Measurements from ENCODE around the gene RFPL2.

The RFPL2 gene

DNA sequence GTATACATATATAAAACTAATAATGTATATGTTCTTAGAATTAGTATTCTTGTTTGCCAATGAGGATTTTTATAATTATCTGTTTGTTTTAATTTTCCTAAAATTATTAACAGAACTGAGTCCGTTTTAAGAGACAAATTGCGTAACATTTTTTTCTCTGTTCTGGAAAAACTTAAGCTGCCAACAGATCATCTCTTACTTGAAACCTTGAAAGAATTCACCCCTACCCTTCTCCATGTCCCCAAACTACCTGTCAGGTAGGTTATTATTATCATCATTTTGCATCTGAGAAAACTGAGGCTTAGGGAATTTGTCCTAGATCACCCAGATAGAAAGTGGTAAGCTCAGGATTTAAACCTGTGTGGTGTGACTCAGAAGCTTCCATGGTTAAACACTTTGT, 35.6 kb upstream of the RFPL2 start:
- H3K4me3 ChIP-seq (ENCODE audit: low read depth, low read length) = no peak overlapping the region
- DNase-seq (ENCODE audit: low read depth) = no peak
- TF ChIP-seq, protein P1, sequence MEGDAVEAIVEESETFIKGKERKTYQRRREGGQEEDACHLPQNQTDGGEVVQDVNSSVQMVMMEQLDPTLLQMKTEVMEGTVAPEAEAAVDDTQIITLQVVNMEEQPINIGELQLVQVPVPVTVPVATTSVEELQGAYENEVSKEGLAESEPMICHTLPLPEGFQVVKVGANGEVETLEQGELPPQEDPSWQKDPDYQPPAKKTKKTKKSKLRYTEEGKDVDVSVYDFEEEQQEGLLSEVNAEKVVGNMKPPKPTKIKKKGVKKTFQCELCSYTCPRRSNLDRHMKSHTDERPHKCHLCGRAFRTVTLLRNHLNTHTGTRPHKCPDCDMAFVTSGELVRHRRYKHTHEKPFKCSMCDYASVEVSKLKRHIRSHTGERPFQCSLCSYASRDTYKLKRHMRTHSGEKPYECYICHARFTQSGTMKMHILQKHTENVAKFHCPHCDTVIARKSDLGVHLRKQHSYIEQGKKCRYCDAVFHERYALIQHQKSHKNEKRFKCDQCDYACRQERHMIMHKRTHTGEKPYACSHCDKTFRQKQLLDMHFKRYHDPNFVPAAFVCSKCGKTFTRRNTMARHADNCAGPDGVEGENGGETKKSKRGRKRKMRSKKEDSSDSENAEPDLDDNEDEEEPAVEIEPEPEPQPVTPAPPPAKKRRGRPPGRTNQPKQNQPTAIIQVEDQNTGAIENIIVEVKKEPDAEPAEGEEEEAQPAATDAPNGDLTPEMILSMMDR (IDR thresholded peaks at IDR 0.05; ENCODE audit: low read depth, low read length, missing control alignments) = no peak

DNA sequence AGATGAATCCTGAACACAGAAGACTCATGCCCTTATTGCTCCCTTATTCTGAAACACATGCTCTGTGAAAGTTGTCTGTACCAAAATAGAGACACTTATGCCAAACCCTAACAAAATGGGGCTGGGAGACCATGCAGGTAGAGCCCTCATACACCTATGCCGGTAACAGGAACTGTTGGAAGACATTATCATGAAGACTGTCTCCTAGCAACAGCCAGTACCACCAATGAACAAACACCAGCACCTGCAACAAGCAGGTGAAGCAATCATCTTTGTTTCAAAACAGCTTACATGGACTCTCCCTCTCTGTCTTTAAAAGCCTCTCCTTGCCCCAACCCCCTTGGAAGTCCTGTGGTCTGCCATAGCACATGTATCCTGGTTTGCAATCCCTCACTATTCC, 33.0 kb upstream of the RFPL2 start:
- DNase-seq (ENCODE audit: low read depth) = no peak

DNA sequence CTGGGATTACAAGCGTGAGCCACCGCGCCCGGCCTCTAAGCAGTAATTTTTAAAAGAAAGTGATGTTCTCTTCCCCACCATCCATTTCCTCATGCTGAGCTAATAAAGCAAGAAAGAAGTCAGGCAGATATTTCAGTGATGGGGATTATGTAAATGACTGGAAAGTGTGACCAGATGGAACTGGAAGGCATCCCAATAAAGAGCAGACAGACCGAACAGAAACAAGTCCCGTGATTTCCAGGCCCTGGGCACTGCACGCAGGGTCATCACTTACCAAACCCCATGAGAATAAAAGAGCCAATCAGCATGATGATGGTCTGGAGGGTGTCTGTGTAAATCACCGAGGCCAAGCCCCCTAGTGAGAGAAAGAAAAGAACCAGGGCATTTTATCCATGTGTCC, 32.1 kb upstream of the RFPL2 start:
- TF ChIP-seq, protein P1 (IDR thresholded peaks at IDR 0.05; ENCODE audit: low read depth, low read length, missing control alignments) = no peak
- no peak for DNase-seq (ENCODE audit: low read depth)
- no peak overlapping the region for H3K4me3 ChIP-seq (ENCODE audit: low read depth, low read length)

More for the DNA sequence above, 33.0 kb upstream of the RFPL2 start:
- TF ChIP-seq, protein P1 (IDR thresholded peaks at IDR 0.05; ENCODE audit: low read depth, low read length, missing control alignments) = no peak
- H3K4me3 ChIP-seq (ENCODE audit: low read depth, low read length) = no peak overlapping the region

DNA sequence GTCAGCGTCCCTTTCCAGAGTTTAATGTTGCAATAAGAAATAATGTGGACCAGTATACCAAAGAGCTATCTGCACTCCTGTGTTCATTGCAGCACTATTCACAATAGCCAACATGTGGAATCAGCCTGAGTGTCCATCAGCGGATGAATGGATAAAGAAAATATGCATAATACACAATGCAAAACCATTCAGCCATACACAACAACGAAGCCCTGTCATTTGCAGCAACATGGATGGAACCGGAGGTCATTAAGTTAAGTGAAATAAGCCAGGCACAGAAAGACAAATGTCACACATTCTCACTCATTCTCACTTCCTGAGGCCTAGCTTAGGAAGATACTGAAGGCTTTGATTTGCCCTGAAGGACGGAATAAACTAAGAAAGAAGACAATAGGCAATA, 28.2 kb upstream of the RFPL2 start:
- no peak for DNase-seq (ENCODE audit: low read depth)
- TF ChIP-seq, protein P1 (IDR thresholded peaks at IDR 0.05; ENCODE audit: low read depth, low read length, missing control alignments) = no peak
- H3K4me3 ChIP-seq (ENCODE audit: low read depth, low read length) = no peak overlapping the region

DNA sequence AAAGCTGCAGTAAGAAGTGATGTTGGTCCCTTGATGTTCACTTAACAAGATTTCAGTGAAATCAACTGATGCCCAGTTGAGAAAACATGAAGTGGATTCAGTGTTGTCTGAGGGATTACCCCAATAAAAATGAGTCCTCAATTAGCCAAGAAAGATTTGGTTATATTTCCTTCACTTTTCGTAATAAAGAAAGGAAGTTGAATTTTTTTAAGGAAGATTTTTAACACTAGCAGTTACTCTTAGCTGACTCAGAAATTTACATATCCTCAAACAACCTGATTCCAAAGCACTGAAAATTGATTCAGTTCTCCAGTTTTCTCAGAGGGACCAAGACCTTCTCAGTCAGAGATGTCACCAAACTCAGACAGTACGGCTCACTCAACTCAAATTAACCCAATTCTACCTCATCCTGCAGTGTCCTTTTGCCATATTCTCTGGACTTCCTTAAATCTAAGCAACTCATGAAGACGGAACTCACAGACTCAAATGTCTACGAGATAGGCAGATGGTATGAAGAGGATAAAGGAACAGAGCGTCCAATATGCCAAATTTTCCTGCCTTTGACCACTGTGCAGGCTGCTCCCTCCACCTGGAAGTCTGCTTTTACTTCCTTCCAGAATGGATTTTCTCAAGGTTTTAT, 27.4 kb upstream of the RFPL2 start:
- no peak for DNase-seq (ENCODE audit: low read depth)
- no peak overlapping the region for H3K4me3 ChIP-seq (ENCODE audit: low read depth, low read length)
- TF ChIP-seq, protein P1 (IDR thresholded peaks at IDR 0.05; ENCODE audit: low read depth, low read length, missing control alignments) = no peak

DNA sequence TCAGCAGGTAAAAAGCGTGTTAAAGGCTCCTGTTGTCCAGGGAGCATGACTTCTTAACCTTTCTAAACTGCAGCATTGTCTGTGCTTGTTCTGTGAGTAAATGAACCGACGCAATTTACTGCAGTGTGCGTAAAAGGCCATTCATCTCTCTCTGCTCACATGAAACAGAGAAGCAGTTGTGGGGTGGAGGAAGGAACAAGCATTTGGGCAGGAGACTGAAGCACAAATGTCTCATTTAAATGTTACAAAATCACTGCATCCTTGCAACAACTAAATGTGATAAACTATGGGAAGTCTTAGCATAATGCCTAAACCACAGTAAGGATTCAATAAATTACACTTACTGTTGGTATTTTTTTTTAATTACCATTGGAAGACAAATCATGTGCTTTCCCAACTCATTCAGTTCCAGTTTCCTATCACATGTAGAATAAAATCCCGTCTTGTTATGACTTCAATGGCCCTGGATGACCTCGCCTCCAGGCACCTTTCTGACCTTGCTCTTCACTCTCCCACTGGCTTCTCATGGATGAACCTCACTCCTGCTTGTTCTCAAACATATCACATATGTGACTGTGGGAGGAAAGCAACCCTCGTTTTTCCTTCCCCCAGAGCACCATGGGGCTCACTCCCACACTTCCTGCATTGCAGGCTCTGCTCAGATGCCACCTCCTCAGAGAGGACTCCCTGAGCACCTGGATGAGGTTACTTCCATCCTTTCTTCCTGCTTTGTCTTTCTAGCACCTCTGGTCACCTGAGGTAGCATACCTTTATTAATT, 21.6 kb upstream of the RFPL2 start:
- no peak overlapping the region for H3K4me3 ChIP-seq (ENCODE audit: low read depth, low read length)
- TF ChIP-seq, protein P1 (IDR thresholded peaks at IDR 0.05; ENCODE audit: low read depth, low read length, missing control alignments) = no peak
- DNase-seq (ENCODE audit: low read depth) = no peak
